Muscle layer of duodenum (tissue), 2 donors: ENCODE measurements around the gene TFDP1.

Experiments used
- H3K27ac ChIP-seq: one replicate; pipeline ENCODE4 v1.7.0; 2013; ENCODE audit warnings: mild to moderate bottlenecking, low read length
- H3K27me3 ChIP-seq: one replicate; pipeline ENCODE4 v1.7.0; 2013; ENCODE audit warnings: low read depth, mild to moderate bottlenecking, control low read depth, low read length
- H3K36me3 ChIP-seq, 2 donors: one replicate each; pipeline ENCODE4 v1.7.0; 2013; ENCODE audit warnings: low read length in 2 of 2, control low read depth in 1 of 2, mild to moderate bottlenecking in 1 of 2; ENCODE audit not compliant: insufficient read depth in 2 of 2, control insufficient read depth in 1 of 2
- H3K4me1 ChIP-seq, 2 donors: one replicate each; pipeline ENCODE4 v1.7.0; 2013; ENCODE audit warnings: low read length in 2 of 2, mild to moderate bottlenecking in 2 of 2, control low read depth in 1 of 2, moderate library complexity in 1 of 2; ENCODE audit not compliant: insufficient read depth in 2 of 2, control insufficient read depth in 1 of 2
- H3K4me3 ChIP-seq, 2 donors: one replicate each; pipeline ENCODE4 v1.7.0; 2013; ENCODE audit warnings: low read length in 2 of 2, low read depth in 1 of 2, mild to moderate bottlenecking in 1 of 2
- H3K9me3 ChIP-seq, 2 donors: one replicate each; pipeline ENCODE4 v1.7.0; 2013; ENCODE audit warnings: low read length in 2 of 2, control low read depth in 1 of 2, mild to moderate bottlenecking in 1 of 2; ENCODE audit not compliant: control insufficient read depth in 1 of 2
- donor health status: healthy.

The TFDP1 gene

GRCh38 chr13:113602291-113602988 lies 17.9 kb downstream of the TFDP1 start:
- Histone ChIP-seq H3K27me3 (no peaks in the 10 kb centered on the region), H3K4me1 (no peaks in the 10 kb centered on the region), H3K9me3 (no peaks in the 10 kb centered on the region), H3K27ac (no peak overlapping the region), H3K36me3 (peaks cover 0 to 16% of the 10 kb centered on the region in 2 donors), H3K4me3 (no peak overlapping the region)

GRCh38 chr13:113603116-113603710 lies 18.7 kb downstream of the TFDP1 start:
- Histone ChIP-seq H3K4me1 (no peaks in the 10 kb centered on the region), H3K9me3 (no peaks in the 10 kb centered on the region), H3K4me3 (no peak overlapping the region), H3K36me3 (peaks cover 0 to 11% of the 10 kb centered on the region in 2 donors), H3K27me3 (no peaks in the 10 kb centered on the region), H3K27ac (no peak overlapping the region)

GRCh38 chr13:113604186-113604585 lies 19.6 kb downstream of the TFDP1 start:
- Histone ChIP-seq H3K4me1 (no peaks in the 10 kb centered on the region), H3K36me3 (peaks cover 0 to 5% of the 10 kb centered on the region in 2 donors), H3K27me3 (no peaks in the 10 kb centered on the region), H3K4me3 (no peak overlapping the region), H3K27ac (no peak overlapping the region), H3K9me3 (no peaks in the 10 kb centered on the region)

GRCh38 chr13:113605461-113605860 lies 20.9 kb downstream of the TFDP1 start:
- Histone ChIP-seq H3K27me3 (no peaks in the 10 kb centered on the region), H3K36me3 (peaks cover 0 to 5% of the 10 kb centered on the region in 2 donors), H3K27ac (no peak overlapping the region), H3K9me3 (no peaks in the 10 kb centered on the region), H3K4me3 (no peak overlapping the region), H3K4me1 (no peaks in the 10 kb centered on the region)

- H3K27me3 ChIP-seq: no peaks in the 10 kb centered on the region
Measured at GRCh38 chr13:113605866-113606438, 21.4 kb downstream of the TFDP1 start.

GRCh38 chr13:113607056-113607888 lies 22.7 kb downstream of the TFDP1 start:
- H3K27ac ChIP-seq: no peak overlapping the region
- no peaks in the 10 kb centered on the region for H3K27me3 ChIP-seq
- H3K4me3 ChIP-seq: no peak overlapping the region
- no peaks in the 10 kb centered on the region for H3K9me3 ChIP-seq
- H3K36me3 ChIP-seq: peaks cover 8% of the 10 kb centered on the region in 2 donors
- no peaks in the 10 kb centered on the region for H3K4me1 ChIP-seq

More at GRCh38 chr13:113605866-113606438, 21.4 kb downstream of the TFDP1 start:
- Histone ChIP-seq H3K9me3 (no peaks in the 10 kb centered on the region), H3K4me1 (no peaks in the 10 kb centered on the region), H3K36me3 (peaks cover 0 to under 1% of the 10 kb centered on the region in 2 donors), H3K4me3 (no peak overlapping the region), H3K27ac (no peak overlapping the region)

GRCh38 chr13:113607889-113608635 lies 23.5 kb downstream of the TFDP1 start:
- Histone ChIP-seq H3K27me3 (no peaks in the 10 kb centered on the region), H3K27ac (no peak overlapping the region), H3K4me3 (no peak overlapping the region), H3K9me3 (no peaks in the 10 kb centered on the region), H3K36me3 (peaks cover 8% of the 10 kb centered on the region in 2 donors), H3K4me1 (no peaks in the 10 kb centered on the region)

GRCh38 chr13:113608967-113609533 lies 24.5 kb downstream of the TFDP1 start:
- peaks cover 8% of the 10 kb centered on the region in 2 donors for H3K36me3 ChIP-seq
- H3K4me3 ChIP-seq: no peak overlapping the region
- no peak overlapping the region for H3K27ac ChIP-seq
- no peaks in the 10 kb centered on the region for H3K27me3 ChIP-seq
- H3K4me1 ChIP-seq: no peaks in the 10 kb centered on the region
- H3K9me3 ChIP-seq: no peaks in the 10 kb centered on the region

- H3K27me3 ChIP-seq: no peaks in the 10 kb centered on the region
- H3K4me1 ChIP-seq: no peaks in the 10 kb centered on the region
- H3K4me3 ChIP-seq: no peak overlapping the region
- no peak overlapping the region for H3K27ac ChIP-seq
- no peaks in the 10 kb centered on the region for H3K9me3 ChIP-seq
- H3K36me3 ChIP-seq: peaks cover 8% of the 10 kb centered on the region in 2 donors
Measured at GRCh38 chr13:113609616-113610015, 25.1 kb downstream of the TFDP1 start.

- Histone ChIP-seq H3K36me3 (peaks cover 8% of the 10 kb centered on the region in 2 donors), H3K4me1 (no peaks in the 10 kb centered on the region), H3K4me3 (no peak overlapping the region), H3K9me3 (no peaks in the 10 kb centered on the region), H3K27me3 (no peaks in the 10 kb centered on the region), H3K27ac (no peak overlapping the region)
Measured at GRCh38 chr13:113610266-113610665, 25.7 kb downstream of the TFDP1 start.
